ENCODE data around the gene KIF26B. TPM values are rescaled to one million over a fixed set of nuclear protein-coding genes. Genes with fewer than 3 reads are reported as not detected.

KIF26B gene
- total RNA-seq, 3 donors from 2014 or later (not counting 1 experiment from before 2014, with no cell fraction given) = 0.16 to 0.96 (median 0.18) TPM

- no peak for TF ChIP-seq CTCF (IDR thresholded peaks at IDR 0.05)
- Mint-ChIP-seq H3K9me3 (no peaks in the 10 kb centered on the region), H3K27me3 (ENCODE audit: low read depth in 2 of 2) (peaks cover 15 to 18% of the 10 kb centered on the region in 2 donors), H3K36me3 (no peaks in the 10 kb centered on the region), H3K27ac (no peak overlapping the region), H3K4me3 (no peak overlapping the region), H3K4me1 (no peaks in the 10 kb centered on the region)
- no peaks in the 10 kb centered on the region for H3K9me3 ChIP-seq (ENCODE audit: control insufficient read depth, insufficient read depth, low read length)
- H3K36me3 ChIP-seq (ENCODE audit: control insufficient read depth, insufficient read depth, low read length) = no peaks in the 10 kb centered on the region
- 91% methylated on average over 11 of the region's 11 CpGs for WGBS (ENCODE audit: insufficient coverage)
- DNase-seq = no peak
- H3K4me1 ChIP-seq (ENCODE audit: control insufficient read depth, insufficient read depth, low read length) = no peaks in the 10 kb centered on the region
- no peaks in the 10 kb centered on the region for H3K27me3 ChIP-seq (ENCODE audit: control insufficient read depth, insufficient read depth, low read length)
- no peak overlapping the region for H3K27ac ChIP-seq (ENCODE audit: low read length)
- ATAC-seq = no peak
- no peak overlapping the region for H3K4me3 ChIP-seq (ENCODE audit: low read length)
- intact Hi-C loops (cut with micrococcal nuclease) = no loop called here
These were observed 30.1 kb upstream of the KIF26B start for GRCh38 chr1:245124644-245125043.

GRCh38 chr1:245126530-245126929, 28.3 kb upstream of the KIF26B start:
- DNase-seq = no peak
- ATAC-seq = no peak
- H3K9me3 Mint-ChIP-seq = no peaks in the 10 kb centered on the region
- no peaks in the 10 kb centered on the region for H3K4me1 ChIP-seq (ENCODE audit: control insufficient read depth, insufficient read depth, low read length)
- no peaks in the 10 kb centered on the region for H3K4me1 Mint-ChIP-seq
- 80% methylated on average over 4 of the region's 5 CpGs for WGBS (ENCODE audit: insufficient coverage)
- H3K36me3 Mint-ChIP-seq = no peaks in the 10 kb centered on the region
- H3K27me3 Mint-ChIP-seq (ENCODE audit: low read depth in 2 of 2) = peaks cover 22 to 31% of the 10 kb centered on the region in 2 donors
- no peak overlapping the region for H3K27ac Mint-ChIP-seq
- H3K27me3 ChIP-seq (ENCODE audit: control insufficient read depth, insufficient read depth, low read length) = no peaks in the 10 kb centered on the region
- intact Hi-C loops (cut with micrococcal nuclease) = no loop called here
- no peak overlapping the region for H3K4me3 ChIP-seq (ENCODE audit: low read length)
- no peak for TF ChIP-seq CTCF (IDR thresholded peaks at IDR 0.05)
- H3K27ac ChIP-seq (ENCODE audit: low read length) = no peak overlapping the region
- H3K9me3 ChIP-seq (ENCODE audit: control insufficient read depth, insufficient read depth, low read length) = no peaks in the 10 kb centered on the region
- H3K36me3 ChIP-seq (ENCODE audit: control insufficient read depth, insufficient read depth, low read length) = no peaks in the 10 kb centered on the region
- no peak overlapping the region for H3K4me3 Mint-ChIP-seq

GRCh38 chr1:245128381-245129101, 26.2 kb upstream of the KIF26B start:
- Histone ChIP-seq H3K4me3 (ENCODE audit: low read length) (no peak overlapping the region), H3K9me3 (ENCODE audit: control insufficient read depth, insufficient read depth, low read length) (no peaks in the 10 kb centered on the region), H3K27ac (ENCODE audit: low read length) (no peak overlapping the region), H3K4me1 (ENCODE audit: control insufficient read depth, insufficient read depth, low read length) (no peaks in the 10 kb centered on the region), H3K36me3 (ENCODE audit: control insufficient read depth, insufficient read depth, low read length) (no peaks in the 10 kb centered on the region), H3K27me3 (ENCODE audit: control insufficient read depth, insufficient read depth, low read length) (no peaks in the 10 kb centered on the region)
- H3K9me3 Mint-ChIP-seq = no peaks in the 10 kb centered on the region
- DNase-seq (no peak), ATAC-seq (no peak)
- no peak overlapping the region for H3K4me3 Mint-ChIP-seq
- H3K27ac Mint-ChIP-seq = no peak overlapping the region
- intact Hi-C loops (cut with micrococcal nuclease) = no loop called here
- no peak for TF ChIP-seq CTCF (IDR thresholded peaks at IDR 0.05)
- peaks cover 24 to 36% of the 10 kb centered on the region in 2 donors for H3K27me3 Mint-ChIP-seq (ENCODE audit: low read depth in 2 of 2)
- no peaks in the 10 kb centered on the region for H3K36me3 Mint-ChIP-seq
- 79% methylated on average over 20 of the region's 20 CpGs for WGBS (ENCODE audit: insufficient coverage)
- no peaks in the 10 kb centered on the region for H3K4me1 Mint-ChIP-seq
